ENCODE measurements around the gene TMEM88. TPM values are rescaled to one million over a fixed set of nuclear protein-coding genes. Genes with fewer than 3 reads are reported as not detected.

Gene TMEM88
- total and polyA plus RNA-seq, 2 donors (not counting 3 experiments of a cell fraction or from before 2014, with no cell fraction given): 53.4 to 165 TPM

DNA sequence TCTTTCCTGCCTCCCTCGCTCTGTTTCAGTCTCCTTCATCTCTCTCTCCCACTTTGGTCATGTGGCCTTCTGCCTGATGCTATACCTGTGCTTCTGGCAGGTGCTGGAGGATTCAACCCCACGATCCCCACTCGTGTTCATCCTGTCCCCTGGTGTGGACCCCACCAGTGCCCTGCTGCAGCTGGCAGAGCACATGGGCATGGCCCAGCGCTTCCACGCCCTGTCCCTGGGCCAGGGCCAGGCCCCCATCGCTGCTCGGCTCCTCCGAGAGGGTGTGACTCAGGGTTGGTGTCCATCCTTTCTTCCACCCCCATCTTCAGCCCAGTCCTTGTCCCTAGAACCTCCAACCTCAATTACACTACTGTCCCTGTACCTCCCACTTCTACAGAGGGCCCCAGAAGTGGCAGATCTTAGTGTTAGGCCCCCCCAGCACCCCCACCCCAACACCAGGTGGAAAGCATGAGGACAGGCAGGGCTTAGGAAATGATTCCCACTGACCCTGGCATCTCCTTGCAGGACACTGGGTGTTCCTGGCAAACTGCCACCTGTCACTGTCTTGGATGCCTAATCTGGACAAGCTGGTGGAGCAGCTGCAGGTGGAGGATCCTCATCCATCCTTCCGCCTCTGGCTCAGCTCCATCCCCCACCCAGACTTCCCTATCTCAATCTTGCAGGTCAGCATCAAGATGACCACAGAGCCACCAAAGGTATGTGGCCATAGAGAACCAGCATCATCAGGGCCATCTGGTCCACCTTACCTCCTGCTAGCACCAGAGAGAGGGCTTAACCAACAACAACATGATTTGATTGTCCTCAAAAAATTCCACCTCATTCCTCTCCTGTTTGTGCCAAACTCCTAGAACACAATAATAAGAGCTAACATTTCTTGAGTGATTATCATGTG, 30.6 kb upstream of the TMEM88 start:
- Histone ChIP-seq H3K9ac (replicated peaks; ENCODE audit: extremely low read depth, insufficient read depth, low read length) (no peak overlapping the region), H2AFZ (ENCODE audit: low read depth, low read length) (no peak overlapping the region), H3K9me1 (replicated peaks; ENCODE audit: control insufficient read depth, extremely low read depth, insufficient read depth, low read length) (no peaks in the 10 kb centered on the region), H4K20me1 (replicated peaks; ENCODE audit: control insufficient read depth, extremely low read depth, insufficient read depth, low read length) (no peaks in the 10 kb centered on the region), H3K27me3 (ENCODE audit: control insufficient read depth in 2 of 2, insufficient read depth in 2 of 2, low read length in 2 of 2) (peaks cover 2 to 6% of the 10 kb centered on the region in 2 experiments), H3K4me3 (replicated peaks in 1 of 3; ENCODE audit: insufficient read depth in 1 of 3, low read depth in 1 of 3, low read length in 3 of 3) (no peak overlapping the region), H3K79me2 (ENCODE audit: control insufficient read depth, insufficient read depth, low read length) (no peaks in the 10 kb centered on the region), H3K36me3 (ENCODE audit: control insufficient read depth in 2 of 2, extremely low read depth in 1 of 2, insufficient read depth in 2 of 2, low read length in 2 of 2) (no peaks in the 10 kb centered on the region), H3K9me3 (replicated peaks; ENCODE audit: control insufficient read depth, insufficient read depth, low read length) (no peaks in the 10 kb centered on the region), H3K27ac (ENCODE audit: insufficient read depth, low read depth, low read length) (no peak overlapping the region), H3K4me1 (ENCODE audit: control insufficient read depth, extremely low read depth, insufficient read depth, low read length) (no peaks in the 10 kb centered on the region), H3K4me2 (ENCODE audit: insufficient read depth, low read length) (no peak overlapping the region)
- intact Hi-C loops (cut with micrococcal nuclease): loop anchor here (5.0 kb wide), 2 partner anchors 82 to 233 kb away; no protein-coding TSS in a partner anchor
- dilution Hi-C loops (cut with MboI; ENCODE audit: extremely low pct_ligation_motif_present, low sequenced_read_pairs): no loop called here
- no TSS peak for BruUV-seq (replicated peaks)
- no peak for TF ChIP-seq GATA2 (IDR thresholded peaks at IDR 0.05; ENCODE audit: insufficient read depth, insufficient read length, low read depth, low read length)
- TF ChIP-seq JUN (IDR thresholded peaks at IDR 0.05; ENCODE audit: borderline replicate concordance, insufficient read depth, insufficient read length, low read depth): no peak
- no peak for TF ChIP-seq EZH2 (IDR thresholded peaks at IDR 0.05; ENCODE audit: borderline replicate concordance, low read depth, low read length, severe bottlenecking)
- TF ChIP-seq MYC (IDR thresholded peaks at IDR 0.05; ENCODE audit: low read depth, low read length): no peak
- TF ChIP-seq, protein P1, sequence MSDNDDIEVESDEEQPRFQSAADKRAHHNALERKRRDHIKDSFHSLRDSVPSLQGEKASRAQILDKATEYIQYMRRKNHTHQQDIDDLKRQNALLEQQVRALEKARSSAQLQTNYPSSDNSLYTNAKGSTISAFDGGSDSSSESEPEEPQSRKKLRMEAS (IDR thresholded peaks at IDR 0.05; ENCODE audit: insufficient read depth, insufficient read length): no peak
- no peak for TF ChIP-seq POLR2A (IDR thresholded peaks at IDR 0.05; ENCODE audit: low read depth, low read length)
- no peak for TF ChIP-seq POLR2AphosphoS5 (IDR thresholded peaks at IDR 0.05; ENCODE audit: insufficient read depth, low read depth, low read length)
- TF ChIP-seq FOS (IDR thresholded peaks at IDR 0.05; ENCODE audit: borderline replicate concordance, insufficient read depth, low read length): no peak
- TF ChIP-seq, protein P2, sequence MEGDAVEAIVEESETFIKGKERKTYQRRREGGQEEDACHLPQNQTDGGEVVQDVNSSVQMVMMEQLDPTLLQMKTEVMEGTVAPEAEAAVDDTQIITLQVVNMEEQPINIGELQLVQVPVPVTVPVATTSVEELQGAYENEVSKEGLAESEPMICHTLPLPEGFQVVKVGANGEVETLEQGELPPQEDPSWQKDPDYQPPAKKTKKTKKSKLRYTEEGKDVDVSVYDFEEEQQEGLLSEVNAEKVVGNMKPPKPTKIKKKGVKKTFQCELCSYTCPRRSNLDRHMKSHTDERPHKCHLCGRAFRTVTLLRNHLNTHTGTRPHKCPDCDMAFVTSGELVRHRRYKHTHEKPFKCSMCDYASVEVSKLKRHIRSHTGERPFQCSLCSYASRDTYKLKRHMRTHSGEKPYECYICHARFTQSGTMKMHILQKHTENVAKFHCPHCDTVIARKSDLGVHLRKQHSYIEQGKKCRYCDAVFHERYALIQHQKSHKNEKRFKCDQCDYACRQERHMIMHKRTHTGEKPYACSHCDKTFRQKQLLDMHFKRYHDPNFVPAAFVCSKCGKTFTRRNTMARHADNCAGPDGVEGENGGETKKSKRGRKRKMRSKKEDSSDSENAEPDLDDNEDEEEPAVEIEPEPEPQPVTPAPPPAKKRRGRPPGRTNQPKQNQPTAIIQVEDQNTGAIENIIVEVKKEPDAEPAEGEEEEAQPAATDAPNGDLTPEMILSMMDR (IDR thresholded peaks at IDR 0.05; ENCODE audit: extremely low read depth in 1 of 2, insufficient read depth in 1 of 2, low read depth in 1 of 2, low read length in 2 of 2): no peak
- CTCF ChIA-PET: interaction anchor here (0.7 to 8.6 kb wide), 11 partner anchors 9 to 233 kb away, joined by 3 to 121 read pairs (median 3); partner anchors contain the start of gene KDM6B
- DNase-seq (ENCODE audit: low read depth, low spot score): no peak
- POLR2A ChIA-PET: no interaction called here
- no peak for FAIRE-seq

Measured in endothelial cell of umbilical vein (primary cell).